Activated naive CD8-positive, alpha-beta T cell treated with anti-CD3 and anti-CD28 coated beads, Interleukin-2, amount 50 U/mL, for 24 hours (primary cell): Measurements from ENCODE around the gene PTPRE.

Experiments used
- ATAC-seq: fragments of 150-1000 bp; cut with Tn5 transposase; one replicate; pipeline ENCODE4 v1.10.0; 2021
- DNase-seq: peaks from one replicate; pipeline ENCODE4 v3.0.0; 2021
- H3K27ac Mint-ChIP-seq: one replicate; pipeline ENCODE4 v1.8.0; 2021; ENCODE audit warnings: mild to moderate bottlenecking, mixed read lengths
- H3K27me3 Mint-ChIP-seq: one replicate; pipeline ENCODE4 v1.8.0; 2021; ENCODE audit warnings: mixed read lengths
- H3K36me3 Mint-ChIP-seq: one replicate; pipeline ENCODE4 v1.8.0; 2021; ENCODE audit warnings: low read depth, mixed read lengths
- H3K4me1 Mint-ChIP-seq: one replicate; pipeline ENCODE4 v1.8.0; 2021; ENCODE audit warnings: mixed read lengths
- H3K4me3 Mint-ChIP-seq: one replicate; pipeline ENCODE4 v1.8.0; 2021; ENCODE audit warnings: mild to moderate bottlenecking, moderate library complexity, mixed read lengths
- H3K9me3 Mint-ChIP-seq: one replicate; pipeline ENCODE4 v1.8.0; 2021; ENCODE audit warnings: mixed read lengths

The PTPRE gene

DNA sequence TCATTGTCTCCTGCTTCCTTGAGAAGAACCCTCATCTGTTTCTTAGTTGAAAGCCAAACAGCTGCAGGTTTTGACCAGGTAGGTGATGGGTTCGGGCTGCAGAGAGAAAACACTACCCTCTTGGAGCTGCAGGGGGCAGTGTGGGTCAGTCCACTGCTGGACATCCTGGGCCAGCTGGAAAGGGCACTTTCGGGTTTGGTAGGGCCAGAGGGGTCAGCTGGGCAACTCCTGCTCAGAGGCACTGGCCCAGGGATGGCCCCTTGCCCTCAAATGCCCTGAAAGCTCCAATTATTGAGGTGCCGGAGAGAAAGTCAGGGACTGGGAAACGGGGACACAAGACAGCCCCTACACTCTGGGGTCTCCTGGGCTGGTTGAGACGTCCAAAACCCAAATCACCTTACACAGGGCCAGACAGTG, 128.7 kb downstream of the PTPRE start:
- H3K27me3 Mint-ChIP-seq, result no peaks in the 10 kb centered on the region
- H3K4me1 Mint-ChIP-seq, result peaks cover 12% of the 10 kb centered on the region
- peak; percentile 78 for DNase-seq
- H3K36me3 Mint-ChIP-seq, result no peaks in the 10 kb centered on the region
- H3K4me3 Mint-ChIP-seq, result no peak overlapping the region
- ATAC-seq, result peak; percentile 73
- H3K27ac Mint-ChIP-seq, result no peak overlapping the region
- no peaks in the 10 kb centered on the region for H3K9me3 Mint-ChIP-seq

DNA sequence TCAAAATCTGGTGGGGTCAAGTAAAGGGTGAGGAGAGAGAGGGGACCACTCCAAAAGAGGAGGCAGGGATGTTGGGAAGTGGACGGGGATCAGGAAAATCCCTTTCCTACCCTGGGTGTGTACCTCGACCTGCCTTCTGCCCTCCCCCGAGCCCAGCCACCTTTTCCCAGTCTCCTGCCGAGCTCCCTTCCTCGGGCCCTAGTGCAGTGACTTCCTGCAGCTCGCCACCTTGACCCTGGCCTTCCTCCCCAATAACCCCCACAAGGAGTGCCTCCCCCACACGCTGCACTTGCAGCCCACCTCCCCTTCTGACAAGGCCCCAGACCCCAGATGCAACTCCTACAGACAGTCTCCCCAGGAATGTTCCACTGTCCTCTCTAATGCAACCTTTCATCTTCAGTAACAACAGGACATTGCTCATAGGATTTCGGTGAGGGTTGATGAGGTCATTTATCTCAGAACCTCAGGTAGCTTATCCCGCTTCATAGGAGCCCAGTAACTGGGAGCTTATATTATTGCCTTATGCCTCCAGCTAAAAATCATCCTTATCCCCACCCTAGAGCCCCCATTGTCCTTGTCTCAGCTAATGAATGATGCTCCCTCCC, 129.2 kb downstream of the PTPRE start:
- Mint-ChIP-seq H3K27ac (no peak overlapping the region), H3K27me3 (no peaks in the 10 kb centered on the region), H3K9me3 (no peaks in the 10 kb centered on the region), H3K4me1 (peaks cover 12% of the 10 kb centered on the region), H3K4me3 (no peak overlapping the region), H3K36me3 (no peaks in the 10 kb centered on the region)
- DNase-seq (no peak), ATAC-seq (no peak)

DNA sequence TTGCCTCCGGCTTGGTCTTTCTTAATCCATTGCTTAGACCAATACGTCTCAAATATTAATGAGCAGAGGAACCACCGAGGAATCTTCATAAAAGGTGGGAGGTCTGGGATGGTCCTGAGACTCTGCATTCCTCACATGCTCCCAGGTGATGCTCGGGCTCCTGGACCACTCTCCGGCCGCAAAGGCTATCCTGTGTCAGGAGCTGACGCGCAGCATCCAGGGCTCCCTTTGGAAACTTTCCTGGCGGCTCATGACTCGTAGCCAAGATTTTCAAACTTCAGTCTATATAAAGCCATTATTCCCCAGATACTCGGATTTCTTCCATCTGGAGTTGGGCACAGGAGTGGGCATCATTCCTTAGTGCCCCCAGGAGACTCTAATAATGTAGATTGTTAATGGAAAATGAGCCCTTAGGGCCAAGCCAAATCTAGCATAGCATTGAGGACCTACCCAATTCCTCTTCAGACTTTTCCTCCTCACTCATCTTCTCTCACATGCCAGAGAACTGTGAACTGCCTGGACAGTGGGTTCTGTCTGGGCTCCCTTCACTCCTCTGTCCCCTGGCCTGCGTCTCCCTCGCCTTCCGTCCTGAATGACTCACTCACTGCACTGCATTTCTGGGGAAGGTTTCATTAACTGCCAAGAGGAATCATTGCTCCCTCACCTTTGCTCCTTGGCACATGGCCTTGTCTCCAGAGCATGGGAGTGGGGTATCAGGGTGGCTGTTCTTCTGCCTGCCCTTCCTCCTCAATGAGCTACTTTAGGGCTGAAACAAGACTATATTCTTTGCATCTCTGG, 130.0 kb downstream of the PTPRE start:
- Mint-ChIP-seq H3K27ac (no peak overlapping the region), H3K27me3 (no peaks in the 10 kb centered on the region)
- DNase-seq, result no peak

DNA sequence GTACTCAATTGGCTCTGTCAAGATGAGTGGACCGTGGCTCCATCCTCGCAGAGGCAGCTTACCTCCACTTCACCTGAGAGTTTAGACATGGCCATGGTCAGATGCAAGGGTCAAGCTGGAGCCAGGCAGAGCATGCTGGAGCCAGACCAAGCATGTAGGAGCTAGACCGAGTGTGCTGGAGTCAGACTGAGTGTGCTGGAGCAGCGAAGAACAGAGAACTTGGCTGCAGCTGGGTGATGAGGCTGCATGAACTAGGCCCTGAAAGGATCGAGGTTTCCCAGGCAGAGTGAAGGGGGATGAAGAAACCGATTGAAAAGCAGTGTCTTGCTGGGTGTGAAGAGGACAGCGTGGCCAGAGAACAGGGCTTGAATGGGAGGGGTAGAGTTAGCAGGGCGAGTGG, 133.2 kb downstream of the PTPRE start:
- no peak for DNase-seq
- H3K9me3 Mint-ChIP-seq, result no peaks in the 10 kb centered on the region
- ATAC-seq, result no peak
- H3K27ac Mint-ChIP-seq, result peak overlapping the region; percentile 31
- H3K4me3 Mint-ChIP-seq, result no peak overlapping the region
- H3K4me1 Mint-ChIP-seq, result peaks cover 12% of the 10 kb centered on the region
- H3K27me3 Mint-ChIP-seq, result no peaks in the 10 kb centered on the region
- no peaks in the 10 kb centered on the region for H3K36me3 Mint-ChIP-seq

More for the DNA sequence above, 130.0 kb downstream of the PTPRE start:
- no peaks in the 10 kb centered on the region for H3K36me3 Mint-ChIP-seq
- H3K4me3 Mint-ChIP-seq, result no peak overlapping the region
- ATAC-seq, result no peak
- H3K9me3 Mint-ChIP-seq, result no peaks in the 10 kb centered on the region
- H3K4me1 Mint-ChIP-seq, result peaks cover 12% of the 10 kb centered on the region

DNA sequence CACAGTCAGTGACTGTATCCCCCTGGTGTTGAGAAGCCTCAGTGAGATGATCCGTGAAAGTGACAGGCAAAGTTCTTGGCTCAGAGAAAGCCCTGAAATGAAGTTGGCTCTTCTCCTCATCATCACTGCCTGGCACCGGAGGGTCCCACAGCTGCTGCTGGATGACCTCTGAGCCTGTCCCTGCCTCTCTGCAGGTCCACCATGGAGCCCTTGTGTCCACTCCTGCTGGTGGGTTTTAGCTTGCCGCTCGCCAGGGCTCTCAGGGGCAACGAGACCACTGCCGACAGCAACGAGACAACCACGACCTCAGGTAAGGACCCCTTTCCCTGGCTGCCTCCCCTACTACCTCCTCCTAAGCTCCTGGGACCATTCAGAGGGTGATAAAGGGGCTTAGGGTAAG, 133.8 kb downstream of the PTPRE start:
- Mint-ChIP-seq H3K27ac (no peak overlapping the region), H3K4me3 (no peak overlapping the region), H3K36me3 (no peaks in the 10 kb centered on the region), H3K4me1 (peaks cover 9% of the 10 kb centered on the region), H3K9me3 (no peaks in the 10 kb centered on the region), H3K27me3 (no peaks in the 10 kb centered on the region)
- no peak for DNase-seq
- no peak for ATAC-seq

DNA sequence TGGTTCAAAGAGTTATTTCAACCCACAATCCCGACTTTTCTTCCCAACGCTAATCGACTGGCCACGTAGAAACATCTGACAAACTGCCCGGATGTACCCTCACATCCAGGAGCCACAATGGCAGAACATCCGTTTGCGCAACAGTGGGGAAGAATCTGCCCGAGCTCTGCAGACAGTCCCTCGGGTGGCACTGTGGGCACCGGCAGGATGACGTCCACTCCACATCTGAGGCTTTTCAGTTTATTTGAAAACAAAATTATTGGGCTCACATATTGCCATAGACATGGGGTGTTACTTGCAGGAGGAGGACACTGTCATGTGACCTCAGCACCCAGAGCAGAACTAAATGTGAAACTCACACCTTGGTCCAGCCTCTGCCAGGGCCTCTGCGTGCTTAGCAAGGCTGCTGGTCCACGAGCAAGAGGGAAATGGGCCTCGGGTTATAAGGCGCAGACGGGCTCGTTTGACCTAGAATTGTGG, 135.3 kb downstream of the PTPRE start:
- no peaks in the 10 kb centered on the region for H3K36me3 Mint-ChIP-seq
- no peak overlapping the region for H3K27ac Mint-ChIP-seq
- H3K4me3 Mint-ChIP-seq, result no peak overlapping the region
- H3K9me3 Mint-ChIP-seq, result no peaks in the 10 kb centered on the region
- DNase-seq (no peak), ATAC-seq (no peak)
- H3K4me1 Mint-ChIP-seq, result peaks cover 12% of the 10 kb centered on the region
- H3K27me3 Mint-ChIP-seq, result no peaks in the 10 kb centered on the region

DNA sequence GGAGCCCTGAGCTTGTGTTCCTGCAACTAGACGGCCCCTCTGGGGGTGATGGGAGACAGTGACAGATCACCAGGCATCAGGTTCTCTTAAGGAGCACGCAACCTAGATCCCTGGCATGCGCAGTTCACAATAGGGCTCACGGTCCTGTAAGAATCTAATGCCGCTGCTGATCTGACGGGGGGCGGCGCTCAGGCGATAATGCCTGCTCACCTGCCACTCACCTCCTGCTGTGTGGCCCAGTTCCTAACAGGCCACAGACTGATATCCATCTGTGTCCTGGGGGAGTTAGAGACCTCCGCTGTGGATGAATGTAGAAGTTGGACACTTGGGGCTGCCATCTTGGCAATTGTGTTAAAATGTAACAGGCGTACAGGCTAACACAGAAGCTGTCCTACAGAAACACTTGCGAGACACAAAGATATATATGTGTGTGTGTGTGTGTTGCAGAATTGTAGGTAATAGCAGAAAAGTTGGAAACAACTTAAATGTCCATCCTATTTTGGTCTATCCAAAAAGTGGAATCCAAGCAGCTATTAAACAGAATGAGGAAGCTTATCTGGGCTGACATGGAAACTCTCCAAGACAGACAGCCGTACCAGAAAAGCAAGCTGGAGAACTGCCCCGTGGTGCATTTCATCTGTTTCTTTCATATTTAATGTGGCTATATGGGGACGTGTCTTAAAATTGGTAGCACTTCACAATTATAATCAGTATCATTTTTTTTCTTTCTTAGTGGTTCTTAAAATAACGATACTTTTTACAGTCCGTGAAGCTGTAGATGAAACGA, 136.5 kb downstream of the PTPRE start:
- Mint-ChIP-seq H3K9me3 (no peaks in the 10 kb centered on the region), H3K4me1 (peaks cover 18% of the 10 kb centered on the region), H3K27ac (no peak overlapping the region), H3K27me3 (no peaks in the 10 kb centered on the region), H3K4me3 (no peak overlapping the region), H3K36me3 (peaks cover 8% of the 10 kb centered on the region)
- no peak for DNase-seq
- ATAC-seq, result no peak

DNA sequence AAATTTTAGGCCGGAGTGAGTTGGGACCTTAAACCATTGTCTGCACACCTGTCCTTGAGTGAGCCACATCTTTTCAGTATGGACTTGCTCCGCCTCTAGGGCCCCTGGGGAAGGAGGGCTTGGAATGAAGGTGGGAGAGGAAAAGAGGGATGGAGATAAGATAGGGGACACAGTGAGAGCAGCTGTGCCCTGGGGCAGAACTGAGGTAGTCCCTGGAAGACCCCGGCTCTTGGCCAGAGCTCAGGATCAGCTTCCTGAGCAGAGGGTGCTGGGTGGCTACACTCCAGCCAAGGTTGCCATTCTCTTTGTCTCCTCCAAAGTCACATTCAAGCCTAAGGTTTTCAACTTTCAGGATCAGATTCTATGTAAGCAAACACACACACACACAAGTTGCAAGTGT, 137.3 kb downstream of the PTPRE start:
- peaks cover 24% of the 10 kb centered on the region for H3K4me1 Mint-ChIP-seq

DNA sequence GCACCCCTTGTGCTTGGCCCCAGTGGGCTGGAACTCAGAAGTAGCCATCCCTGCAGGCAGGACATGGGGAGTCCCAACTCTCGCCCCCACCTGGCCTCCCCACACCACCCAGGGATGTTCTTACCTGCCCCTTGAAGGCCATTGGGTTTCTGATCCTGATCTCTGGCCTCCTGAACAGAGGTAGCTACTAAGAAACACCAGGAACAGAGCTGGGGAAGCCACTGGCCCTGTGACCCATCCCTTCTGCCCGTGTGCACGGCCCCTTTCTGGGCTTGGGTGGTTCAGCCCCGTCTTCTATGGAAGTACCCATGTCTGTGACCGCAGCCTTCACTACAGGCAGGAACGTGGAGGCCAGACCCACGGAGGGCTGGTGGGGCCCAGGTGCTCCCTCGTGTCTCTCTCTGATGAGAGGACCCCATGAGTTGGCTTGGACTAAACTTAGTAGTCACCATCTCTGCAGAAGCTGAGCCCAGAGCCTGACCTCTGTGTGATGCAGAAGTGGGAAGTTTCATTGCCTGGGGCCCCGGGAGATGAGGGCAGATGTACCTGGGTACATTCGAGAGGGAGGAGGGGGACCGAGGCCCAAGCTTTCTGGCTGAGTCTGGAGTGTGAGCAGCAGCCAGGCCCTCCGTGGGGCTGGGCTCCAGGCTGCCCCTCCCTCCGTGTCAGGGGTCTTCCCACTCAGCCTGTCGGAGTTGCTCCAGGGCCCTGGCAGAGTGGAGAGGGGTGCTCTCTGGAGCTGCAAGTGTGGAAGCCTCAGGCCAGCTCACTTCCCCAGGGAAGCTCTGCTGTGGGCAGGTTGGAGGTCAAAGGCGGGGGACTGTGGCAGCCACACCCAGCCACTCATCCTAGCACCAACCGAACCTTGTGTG, 138.3 kb downstream of the PTPRE start:
- Mint-ChIP-seq H3K27me3 (no peaks in the 10 kb centered on the region), H3K4me3 (no peak overlapping the region), H3K4me1 (peaks cover 33% of the 10 kb centered on the region), H3K36me3 (peaks cover 17% of the 10 kb centered on the region), H3K9me3 (no peaks in the 10 kb centered on the region), H3K27ac (peak overlapping the region; percentile 31)
- no peak for ATAC-seq
- no peak for DNase-seq

More for the DNA sequence above, 137.3 kb downstream of the PTPRE start:
- Mint-ChIP-seq H3K9me3 (no peaks in the 10 kb centered on the region), H3K27ac (no peak overlapping the region), H3K27me3 (no peaks in the 10 kb centered on the region), H3K4me3 (no peak overlapping the region), H3K36me3 (peaks cover 12% of the 10 kb centered on the region)
- ATAC-seq (no peak), DNase-seq (no peak)

DNA sequence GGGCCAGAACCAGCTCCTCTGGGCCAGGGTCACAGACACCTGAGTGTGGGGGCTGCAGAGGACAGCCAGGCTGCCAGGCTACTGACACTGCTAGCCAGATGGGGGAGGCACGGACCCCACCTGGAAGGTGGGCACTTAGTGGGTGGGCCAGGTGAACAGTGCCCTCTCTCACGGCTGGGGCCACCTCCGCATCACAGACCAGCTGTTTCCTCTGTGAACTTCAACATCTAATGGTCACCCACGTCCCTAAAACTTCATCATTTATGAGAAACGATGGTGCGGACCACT, 138.9 kb downstream of the PTPRE start:
- peaks cover 22% of the 10 kb centered on the region for H3K36me3 Mint-ChIP-seq
- no peaks in the 10 kb centered on the region for H3K9me3 Mint-ChIP-seq
- peak overlapping the region; percentile 73 for H3K27ac Mint-ChIP-seq
- ATAC-seq, result no peak
- peaks cover 39% of the 10 kb centered on the region for H3K4me1 Mint-ChIP-seq
- no peak for DNase-seq
- H3K27me3 Mint-ChIP-seq, result no peaks in the 10 kb centered on the region
- H3K4me3 Mint-ChIP-seq, result no peak overlapping the region

DNA sequence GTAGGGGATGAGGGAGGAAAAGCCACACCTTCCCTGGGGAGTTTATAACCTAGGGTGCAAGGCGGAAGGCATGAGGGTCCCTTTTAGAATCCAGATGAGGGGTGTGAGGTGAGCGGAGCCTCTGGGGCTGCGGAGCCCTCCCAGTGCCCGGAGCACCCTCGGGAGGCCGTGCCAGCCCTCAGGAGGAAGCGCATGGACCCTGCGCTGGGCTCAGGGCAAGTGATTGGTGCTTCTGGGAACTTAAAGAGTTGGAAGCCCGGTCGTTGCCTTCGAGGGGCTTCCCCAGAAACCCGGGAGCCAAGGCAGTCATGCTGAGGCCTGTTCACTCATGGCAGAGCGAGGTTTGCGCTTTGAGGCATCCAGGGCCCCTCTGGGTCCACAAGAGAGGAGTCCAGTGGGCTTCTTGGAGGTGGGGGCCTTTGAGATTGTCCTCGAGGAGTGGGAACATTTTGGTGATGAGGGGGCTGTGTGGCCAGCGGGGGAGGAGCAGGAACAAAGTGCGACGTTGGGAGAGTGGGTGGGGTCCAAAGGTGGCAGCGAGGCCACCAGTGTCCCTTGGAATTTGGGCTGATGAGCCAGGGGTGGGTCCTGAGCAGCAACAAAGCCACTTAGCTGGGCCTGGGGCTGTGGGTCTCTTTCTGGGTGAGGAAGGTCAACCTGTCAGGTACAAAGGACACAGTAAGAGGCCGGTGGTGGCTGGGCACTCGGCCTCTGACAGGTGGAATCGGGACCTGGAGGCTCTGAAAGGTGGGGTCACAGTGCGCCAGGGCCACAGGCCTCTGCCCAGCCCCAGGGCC, 139.5 kb downstream of the PTPRE start:
- H3K27ac Mint-ChIP-seq, result peak overlapping the region; percentile 91
- H3K9me3 Mint-ChIP-seq, result no peaks in the 10 kb centered on the region
- DNase-seq, result no peak
- H3K4me1 Mint-ChIP-seq, result peaks cover 45% of the 10 kb centered on the region
- H3K27me3 Mint-ChIP-seq, result no peaks in the 10 kb centered on the region
- peak overlapping the region; percentile 89 for H3K4me3 Mint-ChIP-seq
- H3K36me3 Mint-ChIP-seq, result peaks cover 24% of the 10 kb centered on the region
- ATAC-seq, result no peak

DNA sequence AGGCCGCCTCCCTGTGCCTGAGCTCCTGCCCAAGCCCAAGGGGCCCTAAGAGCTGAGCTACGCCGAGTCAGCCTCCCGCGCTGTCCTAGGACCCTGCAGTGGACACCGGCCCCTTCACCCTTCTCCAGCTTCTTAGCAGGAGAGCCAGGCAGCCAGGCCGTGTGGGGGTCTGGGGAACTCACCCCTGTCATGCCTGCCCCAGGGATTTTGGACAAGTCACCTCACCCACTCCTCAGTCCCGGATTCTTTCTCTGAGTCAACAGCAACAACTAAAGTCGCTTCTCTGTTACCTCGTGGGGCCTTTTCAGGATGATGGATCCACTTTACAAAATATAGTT, 140.0 kb downstream of the PTPRE start:
- H3K27me3 Mint-ChIP-seq, result no peaks in the 10 kb centered on the region
- peak overlapping the region; percentile 89 for H3K4me3 Mint-ChIP-seq
- peak; percentile 2 for ATAC-seq
- peak overlapping the region; percentile 91 for H3K27ac Mint-ChIP-seq
- H3K36me3 Mint-ChIP-seq, result peaks cover 28% of the 10 kb centered on the region
- peaks cover 50% of the 10 kb centered on the region for H3K4me1 Mint-ChIP-seq
- no peak for DNase-seq
- no peaks in the 10 kb centered on the region for H3K9me3 Mint-ChIP-seq

DNA sequence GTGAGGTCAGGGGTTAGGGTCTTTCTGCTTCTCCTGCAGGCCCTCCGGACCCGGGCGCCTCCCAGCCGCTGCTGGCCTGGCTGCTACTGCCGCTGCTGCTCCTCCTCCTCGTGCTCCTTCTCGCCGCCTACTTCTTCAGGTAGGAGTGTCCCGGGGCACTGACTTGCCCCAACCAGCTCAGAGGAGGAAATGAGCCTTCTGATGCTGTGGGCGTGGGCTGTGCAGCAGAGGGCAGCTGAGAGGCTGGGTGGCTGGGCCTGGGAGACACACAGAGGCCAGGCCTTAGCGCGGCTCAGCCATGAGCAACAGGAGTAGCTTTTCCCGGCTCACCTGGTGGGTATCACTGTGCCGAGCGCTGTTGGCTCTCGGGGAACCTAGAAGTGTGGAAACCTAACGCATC, 140.4 kb downstream of the PTPRE start:
- Mint-ChIP-seq H3K9me3 (no peaks in the 10 kb centered on the region), H3K27me3 (no peaks in the 10 kb centered on the region), H3K27ac (peak overlapping the region; percentile 91), H3K4me3 (peak overlapping the region; percentile 89), H3K4me1 (peaks cover 52% of the 10 kb centered on the region), H3K36me3 (peaks cover 31% of the 10 kb centered on the region)
- ATAC-seq, result peak; percentile 98
- peak; percentile 80 for DNase-seq
